OCI-LY3 (cell line): ENCODE results near the gene DLK1.

ENCODE experiments used
- H2AFZ ChIP-seq: fragments of 200-600, 300-600 bp; shearing (Covaris generic); 2 replicates; pipeline ENCODE4 v1.6.0; 2014; ENCODE audit warnings: antibody characterized with exemption, low read depth, low read length
- H3K27ac ChIP-seq: fragments of 200-600, 300-600 bp; sonication (generic); 2 replicates; pipeline ENCODE4 v1.5.1; 2014; ENCODE audit warnings: mild to moderate bottlenecking, low read length, moderate library complexity, mixed read lengths
- H3K27me3 ChIP-seq: fragments of 200-600, 300-600 bp; sonication (generic); 2 replicates; pipeline ENCODE4 v1.6.1; 2014; ENCODE audit warnings: low read depth, low read length, mixed read lengths
- H3K36me3 ChIP-seq: fragments of 200-600, 300-600 bp; sonication (generic); replicated peaks from 2 replicates; pipeline ENCODE3; 2014; ENCODE audit warnings: low read depth, low read length, mixed read lengths
- H3K4me1 ChIP-seq: fragments of 300-600, 200-600 bp; sonication (generic); 2 replicates; pipeline ENCODE4 v1.6.1; 2014; ENCODE audit warnings: low read length, mixed read lengths
- H3K4me2 ChIP-seq: fragments of 200-600, 300-600 bp; sonication (generic); 2 replicates; pipeline ENCODE4 v1.6.1; 2014; ENCODE audit warnings: low read length, mixed read lengths
- H3K4me3 ChIP-seq: fragments of 300-600, 200-600 bp; sonication (generic); 2 replicates; pipeline ENCODE4 v1.5.1; 2014; ENCODE audit warnings: antibody characterized with exemption, mild to moderate bottlenecking, low read length, moderate library complexity
- H3K79me2 ChIP-seq: fragments of 300-600, 200-600 bp; shearing (Covaris generic); 2 replicates; pipeline ENCODE4 v1.6.1; 2014; ENCODE audit warnings: mild to moderate bottlenecking, low read length, mixed read lengths
- H3K9ac ChIP-seq: fragments of 300-600, 200-600 bp; shearing (Covaris generic); 2 replicates; pipeline ENCODE4 v1.6.0; 2014; ENCODE audit warnings: mild to moderate bottlenecking, low read length, moderate library complexity
- H3K9me3 ChIP-seq: fragments of 200-600, 300-600 bp; shearing (Covaris generic); 2 replicates; pipeline ENCODE4 v1.6.1; 2014; ENCODE audit warnings: low read length, mixed read lengths; ENCODE audit not compliant: insufficient read depth
- H4K20me1 ChIP-seq: fragments of 200-600, 300-600 bp; sonication (generic); 2 replicates; pipeline ENCODE4 v1.6.1; 2016; ENCODE audit warnings: low read length, mixed read lengths; ENCODE audit not compliant: insufficient read depth
- CTCF ChIP-seq: fragments of 200-600, 300-600 bp; sonication (generic); IDR thresholded peaks from 2 replicates; pipeline ENCODE4 v1.5.1; 2014; ENCODE audit warnings: antibody characterized with exemption, low read length, low read depth
- EZH2phosphoT487 ChIP-seq: fragments of 200-600 bp; shearing (Covaris generic); IDR thresholded peaks from 2 replicates; pipeline ENCODE4 v1.6.1; 2018; ENCODE audit warnings: antibody characterized with exemption, mixed run types, low read depth

The DLK1 gene

GRCh38 chr14:100731846-100732765, 5.4 kb downstream of the DLK1 start:
- Histone ChIP-seq H4K20me1 (no peaks in the 10 kb centered on the region), H3K4me2 (no peak overlapping the region), H3K27ac (no peak overlapping the region), H3K36me3 (no peaks in the 10 kb centered on the region), H3K9me3 (no peaks in the 10 kb centered on the region), H3K4me3 (no peak overlapping the region), H3K27me3 (no peaks in the 10 kb centered on the region), H2AFZ (no peak overlapping the region), H3K79me2 (no peaks in the 10 kb centered on the region), H3K4me1 (no peaks in the 10 kb centered on the region), H3K9ac (no peak overlapping the region)
- TF ChIP-seq EZH2phosphoT487 (no peak), CTCF (no peak)

GRCh38 chr14:100732766-100733100, 6.0 kb downstream of the DLK1 start:
- H4K20me1 ChIP-seq: no peaks in the 10 kb centered on the region
- H3K27ac ChIP-seq: no peak overlapping the region
- no peaks in the 10 kb centered on the region for H3K9me3 ChIP-seq
- H3K4me3 ChIP-seq: no peak overlapping the region
- no peak overlapping the region for H2AFZ ChIP-seq
- no peak overlapping the region for H3K4me2 ChIP-seq
- H3K79me2 ChIP-seq: no peaks in the 10 kb centered on the region
- TF ChIP-seq EZH2phosphoT487: no peak
- TF ChIP-seq CTCF: no peak
- H3K36me3 ChIP-seq: no peaks in the 10 kb centered on the region
- no peaks in the 10 kb centered on the region for H3K27me3 ChIP-seq
- H3K9ac ChIP-seq: no peak overlapping the region
- H3K4me1 ChIP-seq: no peaks in the 10 kb centered on the region

GRCh38 chr14:100733152-100733850, 6.6 kb downstream of the DLK1 start:
- H3K27me3 ChIP-seq: no peaks in the 10 kb centered on the region
- H3K27ac ChIP-seq: no peak overlapping the region
- H3K79me2 ChIP-seq: no peaks in the 10 kb centered on the region

More at GRCh38 chr14:100733152-100733850, 6.6 kb downstream of the DLK1 start:
- no peak overlapping the region for H3K9ac ChIP-seq
- no peak overlapping the region for H2AFZ ChIP-seq
- TF ChIP-seq EZH2phosphoT487 (no peak), CTCF (no peak)
- H4K20me1 ChIP-seq: no peaks in the 10 kb centered on the region
- no peaks in the 10 kb centered on the region for H3K36me3 ChIP-seq
- H3K4me3 ChIP-seq: no peak overlapping the region
- H3K4me1 ChIP-seq: no peaks in the 10 kb centered on the region
- no peak overlapping the region for H3K4me2 ChIP-seq
- H3K9me3 ChIP-seq: no peaks in the 10 kb centered on the region
